GM19324 (cell line): ENCODE results near the gene CCDC141.

ENCODE experiments used
- ATAC-seq: cut with Tn5 transposase; IDR thresholded peaks from one replicate; pipeline ENCODE4 v1.9.1; 2021; ENCODE audit warnings: mild to moderate bottlenecking, moderate library complexity; ENCODE audit not compliant: unreplicated experiment, low FRiP score

Gene CCDC141

GRCh38 chr2:178845566-178846457 lies 204.1 kb downstream of the CCDC141 start:
- ATAC-seq: no peak

DNA sequence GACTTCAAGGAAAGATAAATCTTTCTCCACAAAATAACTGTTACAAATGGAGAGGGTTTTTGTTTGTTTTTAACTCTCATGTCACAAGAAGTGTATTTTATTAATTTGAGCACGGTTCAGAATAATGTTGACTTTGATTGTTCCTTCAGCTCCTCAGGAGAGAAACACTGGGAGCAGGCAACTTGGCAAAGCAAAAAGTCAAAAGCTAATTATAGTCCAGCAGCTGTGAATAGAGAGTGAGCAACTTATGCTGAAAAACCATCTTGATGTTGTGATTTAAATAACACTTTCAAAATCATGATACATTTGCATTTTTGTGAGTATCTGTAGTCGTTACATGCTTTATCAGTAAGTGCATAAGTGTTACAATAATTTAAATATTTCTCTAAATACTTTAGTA lies 205.2 kb downstream of the CCDC141 start:
- no peak for ATAC-seq

GRCh38 chr2:178844269-178844668 lies 205.7 kb downstream of the CCDC141 start:
- ATAC-seq: no peak

DNA sequence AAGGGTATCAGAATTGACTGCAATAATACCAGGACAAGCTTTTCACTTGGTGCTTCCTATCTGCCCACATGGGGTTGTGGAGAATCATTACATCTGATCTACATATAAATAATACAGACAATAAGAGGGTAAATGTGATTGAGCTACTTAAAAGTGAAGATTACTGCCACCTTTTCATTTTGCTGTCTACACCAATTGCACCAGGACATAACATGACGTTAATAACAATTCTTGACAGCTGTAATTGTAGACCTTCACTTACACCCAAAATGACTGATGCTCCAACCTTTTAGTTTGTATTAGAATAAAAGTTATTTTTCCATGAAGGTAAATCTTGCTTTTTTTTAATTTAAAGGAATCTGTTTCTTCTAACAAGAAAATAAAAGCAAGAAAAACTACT lies 206.2 kb downstream of the CCDC141 start:
- no peak for ATAC-seq

- no peak for ATAC-seq
Observed at GRCh38 chr2:178836807-178837206, 213.1 kb downstream of the CCDC141 start.

- no peak for ATAC-seq
Observed at GRCh38 chr2:178834086-178834485, 215.9 kb downstream of the CCDC141 start.

GRCh38 chr2:178833382-178833781 lies 216.6 kb downstream of the CCDC141 start:
- no peak for ATAC-seq

DNA sequence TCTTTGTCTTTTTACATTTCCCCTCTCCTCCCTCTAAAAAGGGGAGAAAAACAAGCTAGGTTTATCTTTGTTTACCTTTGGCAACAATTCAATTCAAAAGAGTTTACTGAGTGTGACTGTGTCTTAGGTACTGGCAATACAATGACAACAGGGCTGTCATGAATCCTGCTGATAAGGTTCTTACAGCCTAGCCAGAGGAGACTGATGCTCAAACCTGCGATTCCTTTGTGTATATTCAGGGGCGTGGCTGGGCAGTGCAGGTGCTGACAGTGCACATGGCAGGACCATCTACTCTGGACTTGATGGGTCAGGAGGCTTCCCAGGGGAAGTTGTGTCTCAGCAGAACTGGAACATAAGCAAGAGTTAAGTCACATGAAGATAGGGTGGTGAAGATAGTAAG lies 219.5 kb downstream of the CCDC141 start:
- ATAC-seq: no peak

- ATAC-seq: no peak
Observed at GRCh38 chr2:178829981-178830380, 220.0 kb downstream of the CCDC141 start.

GRCh38 chr2:178829299-178829960 lies 220.5 kb downstream of the CCDC141 start:
- no peak for ATAC-seq

DNA sequence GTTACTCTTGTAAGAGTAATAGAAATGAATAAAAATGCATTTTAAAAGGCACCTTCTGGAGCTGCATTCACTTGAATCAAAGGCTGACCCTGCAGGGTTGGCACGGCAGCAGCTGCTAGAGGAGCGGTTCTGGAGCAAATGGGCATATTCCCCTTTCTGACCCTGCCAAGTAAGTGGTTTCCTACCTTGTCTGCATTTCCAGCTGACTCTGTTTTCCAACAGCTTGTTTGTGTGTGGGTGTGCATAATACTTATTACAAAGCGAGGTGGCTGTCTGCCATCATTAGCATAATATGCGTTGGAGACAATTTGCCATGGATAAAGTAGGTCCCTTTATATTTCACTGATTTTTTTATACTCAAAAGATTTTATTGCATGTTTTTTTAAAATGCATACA lies 221.5 kb downstream of the CCDC141 start:
- no peak for ATAC-seq

- ATAC-seq: no peak
Observed at GRCh38 chr2:178827739-178828485, 222.0 kb downstream of the CCDC141 start.

- ATAC-seq: no peak
Observed at GRCh38 chr2:178827111-178827510, 222.8 kb downstream of the CCDC141 start.

GRCh38 chr2:178825183-178825582 lies 224.8 kb downstream of the CCDC141 start:
- ATAC-seq: no peak

- ATAC-seq: no peak
Observed at GRCh38 chr2:178824181-178824580, 225.8 kb downstream of the CCDC141 start.

GRCh38 chr2:178819992-178820391 lies 229.9 kb downstream of the CCDC141 start:
- peak; percentile 93 for ATAC-seq

GRCh38 chr2:178819147-178819875 lies 230.6 kb downstream of the CCDC141 start:
- no peak for ATAC-seq

DNA sequence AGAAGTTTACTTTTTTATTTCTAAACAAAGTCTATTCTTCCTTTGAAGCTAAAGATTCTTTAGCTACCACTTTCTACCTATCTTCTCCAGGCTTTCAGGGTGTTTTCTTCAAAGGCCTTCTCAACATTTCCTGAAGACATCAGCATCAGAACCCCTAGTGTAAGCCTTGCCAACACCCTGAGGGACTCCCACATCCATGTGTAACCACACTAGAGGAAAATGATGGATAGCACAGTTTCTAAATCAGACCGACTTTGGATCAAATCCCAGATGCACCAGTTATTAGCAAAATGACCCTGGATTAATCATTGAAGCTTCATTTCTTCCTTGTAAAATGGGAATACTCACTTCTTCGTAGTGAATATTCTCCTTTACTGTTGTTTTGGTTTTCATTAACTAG lies 238.0 kb downstream of the CCDC141 start:
- ATAC-seq: no peak

GRCh38 chr2:178811045-178811444 lies 238.9 kb downstream of the CCDC141 start:
- ATAC-seq: no peak

DNA sequence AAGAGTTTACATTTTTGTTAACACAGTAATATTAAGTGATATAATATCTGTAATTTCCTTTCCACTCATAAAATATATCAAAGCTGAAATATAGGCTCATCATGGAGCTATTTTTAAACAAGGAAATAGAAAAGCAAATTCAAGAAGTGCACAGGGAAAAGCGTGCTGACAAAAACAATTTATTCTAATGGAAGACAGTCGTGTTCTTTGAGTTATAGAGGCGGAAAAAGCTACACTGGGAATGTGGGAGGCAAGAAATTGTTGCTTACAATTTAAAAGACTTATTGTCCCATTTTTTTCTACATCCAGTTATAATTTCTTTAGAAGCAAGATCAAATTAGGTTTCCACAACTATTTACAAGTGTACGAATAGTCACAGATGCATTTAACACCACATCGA lies 239.5 kb downstream of the CCDC141 start:
- ATAC-seq: no peak
